Calu3 (cell line): ENCODE data around the gene ERC2. TPM values are rescaled to one million over a fixed set of nuclear protein-coding genes. Genes with fewer than 3 reads are reported as not detected.

Source experiments
- BruUV-seq: library from RNA; stranded (reverse); fragments of 400-500 nt; replicated peaks from 2 replicates; lab custom pipeline; 2021; lab: Mats Ljungman, UMichigan
- CTCF ChIA-PET: fragments of 300-600 bp; sonication (Branson Sonifier 250); formaldehyde crosslinking; loops from one replicate; lab custom pipeline; 2022; ENCODE audit warnings: antibody characterized with exemption; lab: Charles Lee
- DNase-seq: peaks from one replicate; pipeline ENCODE4 v3.0.0; 2022
- H3K27ac Mint-ChIP-seq: one replicate; pipeline ENCODE4 v1.8.0; 2022; ENCODE audit warnings: mixed read lengths; ENCODE audit not compliant: unreplicated experiment
- H3K27me3 Mint-ChIP-seq: one replicate; pipeline ENCODE4 v1.8.0; 2022; ENCODE audit warnings: mixed read lengths; ENCODE audit not compliant: unreplicated experiment
- H3K36me3 Mint-ChIP-seq: one replicate; pipeline ENCODE4 v1.8.0; 2022; ENCODE audit warnings: mild to moderate bottlenecking, moderate library complexity, mixed read lengths; ENCODE audit not compliant: insufficient read depth, unreplicated experiment
- H3K4me1 Mint-ChIP-seq: one replicate; pipeline ENCODE4 v1.8.0; 2022; ENCODE audit warnings: mild to moderate bottlenecking, low read depth, mixed read lengths; ENCODE audit not compliant: unreplicated experiment
- H3K4me3 Mint-ChIP-seq: one replicate; pipeline ENCODE4 v1.8.0; 2022; ENCODE audit warnings: mild to moderate bottlenecking, low read depth, moderate library complexity, mixed read lengths; ENCODE audit not compliant: unreplicated experiment
- H3K9me3 Mint-ChIP-seq: one replicate; pipeline ENCODE4 v1.8.0; 2022; ENCODE audit warnings: low read depth, mixed read lengths; ENCODE audit not compliant: unreplicated experiment
- CTCF ChIP-seq: fragments of 200-600 bp; IDR thresholded peaks from one replicate; pipeline ENCODE4 v1.8.0; 2022; ENCODE audit warnings: antibody characterized with exemption; ENCODE audit not compliant: unreplicated experiment
- intact Hi-C: fragments of 100-400 bp; cut with micrococcal nuclease; formaldehyde crosslinking; loops from one replicate; pipeline ENCODE4 v1.10.0; 2022; ENCODE audit not compliant: unreplicated experiment
- total RNA-seq: library from RNA; stranded (reverse); gene quantifications from 2 replicates; pipeline ENCODE4 v1.2.3, GENCODE V29; 2022

The ERC2 gene
- total RNA-seq, 1 experiment from 2014 or later: 0.73 TPM

- Mint-ChIP-seq H3K27ac (no peak overlapping the region), H3K36me3 (no peaks in the 10 kb centered on the region), H3K4me1 (no peaks in the 10 kb centered on the region), H3K4me3 (no peak overlapping the region), H3K27me3 (peaks cover 12% of the 10 kb centered on the region), H3K9me3 (peaks cover 3% of the 10 kb centered on the region)
- no TSS peak for BruUV-seq
- intact Hi-C loops: no loop called here
- CTCF ChIA-PET: no interaction called here
- TF ChIP-seq CTCF: no peak
- DNase-seq: no peak
Measured at GRCh38 chr3:55556619-55557537, 911.4 kb downstream of the ERC2 start.

GRCh38 chr3:55555873-55556618, 912.2 kb downstream of the ERC2 start:
- Mint-ChIP-seq H3K9me3 (peaks cover 3% of the 10 kb centered on the region), H3K27ac (no peak overlapping the region), H3K4me3 (no peak overlapping the region), H3K27me3 (peaks cover 12% of the 10 kb centered on the region), H3K4me1 (no peaks in the 10 kb centered on the region), H3K36me3 (no peaks in the 10 kb centered on the region)
- intact Hi-C loops: no loop called here
- DNase-seq: no peak
- no peak for TF ChIP-seq CTCF
- CTCF ChIA-PET: interaction anchor here (0.7 kb wide), 1 partner anchor 60 kb away, joined by 3 read pairs; no protein-coding TSS in a partner anchor
- no TSS peak for BruUV-seq

DNA sequence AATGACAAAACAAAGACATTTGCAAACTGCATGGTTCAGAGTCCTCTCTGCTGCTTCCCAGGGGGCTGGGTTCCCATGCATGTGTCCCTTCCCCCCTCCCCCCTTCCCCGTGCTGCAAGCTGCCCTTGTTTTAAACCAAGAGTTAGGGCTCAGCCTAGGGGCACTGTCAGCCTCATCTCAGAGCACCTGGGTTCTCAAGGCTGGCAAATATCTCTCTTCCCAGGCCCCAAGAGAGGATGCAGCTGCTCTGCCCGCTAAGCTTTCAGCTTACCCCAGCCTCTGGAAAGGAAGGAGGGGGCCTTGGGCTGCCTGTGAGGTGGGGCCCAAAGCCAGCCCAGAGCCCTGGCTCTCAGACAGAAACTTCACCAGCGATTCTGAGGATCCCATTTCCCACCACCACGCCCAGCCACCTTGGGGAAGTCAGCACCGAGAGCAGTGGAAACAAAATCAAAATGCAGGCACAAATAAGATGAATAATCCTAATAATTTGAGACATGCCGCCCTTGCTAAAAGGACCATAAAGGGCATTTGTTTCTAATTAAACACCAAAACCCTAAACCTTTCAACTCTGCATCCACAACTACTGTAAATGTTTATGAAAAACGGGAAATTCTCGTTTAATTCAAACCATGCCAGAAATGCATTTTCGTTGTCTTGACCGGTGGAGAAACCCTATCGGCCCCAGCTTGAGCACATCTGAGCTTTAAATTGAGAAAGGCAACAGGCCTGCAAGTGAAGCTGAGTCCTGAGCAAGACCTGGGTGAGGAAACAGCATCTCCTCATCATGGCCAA, 913.4 kb downstream of the ERC2 start:
- TF ChIP-seq CTCF: no peak
- H3K27ac Mint-ChIP-seq: no peak overlapping the region
- H3K4me1 Mint-ChIP-seq: no peaks in the 10 kb centered on the region
- CTCF ChIA-PET: no interaction called here
- H3K36me3 Mint-ChIP-seq: no peaks in the 10 kb centered on the region
- intact Hi-C loops: no loop called here
- BruUV-seq: no TSS peak
- DNase-seq: no peak
- H3K4me3 Mint-ChIP-seq: no peak overlapping the region
- H3K27me3 Mint-ChIP-seq: peaks cover 12% of the 10 kb centered on the region
- peaks cover 3% of the 10 kb centered on the region for H3K9me3 Mint-ChIP-seq

GRCh38 chr3:55551644-55552043, 916.6 kb downstream of the ERC2 start:
- BruUV-seq: no TSS peak
- H3K4me1 Mint-ChIP-seq: no peaks in the 10 kb centered on the region
- no peak for DNase-seq
- H3K9me3 Mint-ChIP-seq: no peaks in the 10 kb centered on the region
- CTCF ChIA-PET: no interaction called here
- no peak for TF ChIP-seq CTCF
- intact Hi-C loops: no loop called here
- no peak overlapping the region for H3K27ac Mint-ChIP-seq
- H3K27me3 Mint-ChIP-seq: peaks cover 9% of the 10 kb centered on the region
- H3K4me3 Mint-ChIP-seq: no peak overlapping the region
- H3K36me3 Mint-ChIP-seq: no peaks in the 10 kb centered on the region
